A204.1 (cell line): ENCODE measurements around the gene FREY1.
A peak's percentile ranks its signal among the peaks of the same experiment; 100 is the strongest.

Experiments
- FAIRE-seq: peaks from 2 replicates; lab custom pipeline; 2012; peaks lifted over from hg19 to GRCh38; lab: Jason Lieb, UNC

FREY1 gene

GRCh38 chr11:45928535-45929215 lies 21.6 kb upstream of the FREY1 start:
- FAIRE-seq: no peak

- FAIRE-seq: no peak
Measured at GRCh38 chr11:45927684-45928413, 20.8 kb upstream of the FREY1 start.

DNA sequence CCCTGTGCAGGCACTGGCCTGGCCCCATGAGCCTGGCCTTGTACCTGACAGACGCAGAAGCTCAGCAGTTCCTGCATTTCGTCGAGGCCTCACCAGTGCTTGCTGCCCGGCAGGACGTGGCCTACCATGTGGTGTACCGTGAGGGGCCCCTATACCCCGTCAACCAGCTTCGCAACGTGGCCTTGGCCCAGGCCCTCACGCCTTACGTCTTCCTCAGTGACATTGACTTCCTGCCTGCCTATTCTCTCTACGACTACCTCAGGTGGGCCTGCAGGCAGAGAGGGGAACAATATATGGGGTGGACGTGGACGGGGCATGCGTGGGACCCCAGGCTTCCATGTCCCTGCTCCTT lies 20.2 kb upstream of the FREY1 start:
- FAIRE-seq: no peak

GRCh38 chr11:45926536-45927331 lies 19.7 kb upstream of the FREY1 start:
- no peak for FAIRE-seq

DNA sequence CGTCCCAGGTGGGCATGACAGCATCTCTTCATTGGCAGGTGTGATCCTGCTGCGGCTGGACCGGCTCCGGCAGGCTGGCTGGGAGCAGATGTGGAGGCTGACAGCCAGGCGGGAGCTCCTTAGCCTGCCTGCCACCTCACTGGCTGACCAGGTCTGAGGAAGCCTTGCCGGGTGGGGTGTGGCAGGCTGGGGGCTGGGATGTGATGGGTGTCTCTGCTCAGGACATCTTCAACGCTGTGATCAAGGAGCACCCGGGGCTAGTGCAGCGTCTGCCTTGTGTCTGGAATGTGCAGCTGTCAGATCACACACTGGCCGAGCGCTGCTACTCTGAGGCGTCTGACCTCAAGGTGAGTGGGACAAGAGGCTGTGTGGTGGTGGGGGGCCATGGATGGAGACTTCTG lies 18.9 kb upstream of the FREY1 start:
- FAIRE-seq: no peak

DNA sequence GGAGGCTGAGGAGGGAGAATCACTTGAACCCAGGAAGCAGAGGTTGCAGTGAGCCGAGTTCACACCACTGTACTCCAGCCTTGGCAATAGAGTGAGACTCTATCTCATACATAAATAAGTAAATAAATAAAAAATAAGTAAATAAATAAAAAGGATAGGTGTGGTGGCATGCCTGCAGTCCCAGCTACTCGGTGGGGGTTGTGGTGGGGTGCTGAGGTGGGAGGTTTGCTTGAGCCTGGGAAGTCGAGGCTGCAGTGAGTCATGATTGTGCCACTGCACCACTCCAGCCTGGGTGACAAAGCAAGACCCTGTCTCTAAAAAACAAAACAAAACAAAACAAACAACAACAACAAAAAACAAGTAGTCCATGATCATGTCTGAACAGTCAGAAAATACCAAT lies 18.5 kb upstream of the FREY1 start:
- FAIRE-seq: no peak

DNA sequence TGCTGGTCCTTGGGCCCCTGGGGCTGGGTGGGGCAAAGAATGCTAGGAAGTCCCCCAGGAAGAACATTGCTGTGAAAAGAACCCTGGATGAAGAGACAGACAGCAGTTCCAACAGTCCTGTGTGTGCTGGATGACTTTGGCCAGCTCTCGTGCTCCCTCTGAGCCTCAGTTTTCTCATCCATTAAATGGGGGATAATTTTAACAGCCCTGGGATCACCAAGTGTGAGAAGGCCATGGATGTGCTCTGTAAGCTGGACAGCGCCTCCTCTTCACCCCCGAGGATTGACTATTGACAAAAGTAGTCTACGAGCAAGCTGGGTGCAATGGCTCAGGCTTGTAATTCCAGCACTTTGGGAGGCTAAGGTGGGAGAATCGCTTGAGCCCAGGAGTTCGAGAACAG lies 17.9 kb upstream of the FREY1 start:
- no peak for FAIRE-seq

GRCh38 chr11:45924036-45924915 lies 17.2 kb upstream of the FREY1 start:
- no peak for FAIRE-seq

DNA sequence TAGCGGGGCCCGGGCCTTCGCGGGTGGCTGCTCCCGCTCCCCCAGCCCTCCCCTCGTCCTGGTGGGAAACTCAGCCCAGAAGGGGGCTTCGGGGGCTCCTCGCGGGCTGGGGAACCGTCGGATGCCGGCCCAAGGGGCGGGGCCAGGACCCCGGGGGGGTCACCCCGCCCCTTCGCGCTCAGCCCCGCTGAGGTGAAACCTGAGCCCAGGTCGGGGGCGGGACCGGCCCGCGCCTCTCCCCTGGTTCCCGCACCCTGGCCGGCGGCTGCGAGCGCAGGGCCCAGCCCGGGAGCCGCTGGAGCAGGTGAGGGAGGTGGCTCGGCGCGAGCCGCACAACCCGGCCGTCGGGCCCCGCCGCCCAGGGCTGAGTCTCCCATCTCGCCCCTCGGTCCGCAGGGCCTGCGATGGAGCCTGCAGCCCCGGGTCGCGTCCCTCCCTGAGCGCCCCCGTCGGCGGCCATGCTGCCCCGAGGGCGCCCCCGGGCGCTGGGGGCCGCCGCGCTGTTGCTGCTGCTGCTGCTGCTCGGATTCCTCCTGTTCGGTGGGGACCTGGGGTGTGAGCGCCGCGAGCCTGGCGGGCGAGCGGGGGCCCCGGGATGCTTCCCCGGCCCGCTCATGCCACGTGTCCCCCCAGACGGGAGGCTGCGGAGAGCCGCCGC lies 15.5 kb upstream of the FREY1 start, which contains the start of gene LARGE2:
Gene LARGE2 (plus strand): TSS at position 232 of the 658 bp plus-strand sequence. CDS start 227 bp downstream, at position 459.
- no peak for FAIRE-seq

DNA sequence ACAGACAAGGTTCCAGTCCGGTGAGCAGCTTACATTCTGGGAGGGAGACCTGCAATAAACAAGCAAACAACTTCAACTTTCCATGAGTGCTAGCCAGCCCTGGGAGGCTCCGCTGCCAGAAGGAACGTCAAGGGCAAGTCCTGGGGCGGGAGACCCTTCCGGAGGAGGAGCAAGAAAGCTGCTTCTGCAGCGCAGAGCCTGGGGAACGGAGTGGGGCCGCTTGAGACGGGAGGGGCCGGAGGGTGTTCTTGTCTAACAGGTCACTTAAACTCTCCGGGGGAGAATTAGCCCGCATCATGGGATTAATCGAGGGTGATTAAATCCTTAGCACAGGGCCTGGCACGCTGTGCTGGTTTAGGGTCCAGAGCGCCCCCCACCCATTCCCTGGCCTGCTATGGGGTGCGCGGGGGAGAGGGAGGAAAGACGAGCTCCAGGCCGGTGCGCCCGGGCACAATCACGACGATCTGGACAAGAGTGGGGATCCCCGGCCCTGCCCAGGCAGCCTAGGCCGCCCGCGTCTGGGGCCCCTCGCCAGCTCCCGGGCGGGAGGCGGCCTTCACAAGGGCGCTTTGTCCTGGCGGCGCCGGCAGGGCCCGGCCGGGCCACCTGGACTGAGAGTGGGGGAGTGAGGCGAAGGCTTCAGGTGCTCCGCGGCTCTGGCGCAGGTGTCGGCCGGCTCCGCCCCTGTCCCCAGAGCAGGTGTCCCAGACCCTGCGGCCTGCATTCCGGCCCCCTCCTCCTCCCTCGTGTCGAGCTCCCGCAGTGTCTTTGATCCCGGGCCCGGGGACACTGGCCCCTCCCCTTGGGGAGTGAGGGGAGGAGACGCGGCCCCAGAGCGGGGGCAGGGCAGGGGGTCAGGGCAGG lies 14.7 kb upstream of the FREY1 start:
- FAIRE-seq: no peak

- FAIRE-seq: no peak
Measured at GRCh38 chr11:45920531-45921477, 13.7 kb upstream of the FREY1 start.

GRCh38 chr11:45919806-45920530 lies 12.9 kb upstream of the FREY1 start:
- FAIRE-seq: no peak

DNA sequence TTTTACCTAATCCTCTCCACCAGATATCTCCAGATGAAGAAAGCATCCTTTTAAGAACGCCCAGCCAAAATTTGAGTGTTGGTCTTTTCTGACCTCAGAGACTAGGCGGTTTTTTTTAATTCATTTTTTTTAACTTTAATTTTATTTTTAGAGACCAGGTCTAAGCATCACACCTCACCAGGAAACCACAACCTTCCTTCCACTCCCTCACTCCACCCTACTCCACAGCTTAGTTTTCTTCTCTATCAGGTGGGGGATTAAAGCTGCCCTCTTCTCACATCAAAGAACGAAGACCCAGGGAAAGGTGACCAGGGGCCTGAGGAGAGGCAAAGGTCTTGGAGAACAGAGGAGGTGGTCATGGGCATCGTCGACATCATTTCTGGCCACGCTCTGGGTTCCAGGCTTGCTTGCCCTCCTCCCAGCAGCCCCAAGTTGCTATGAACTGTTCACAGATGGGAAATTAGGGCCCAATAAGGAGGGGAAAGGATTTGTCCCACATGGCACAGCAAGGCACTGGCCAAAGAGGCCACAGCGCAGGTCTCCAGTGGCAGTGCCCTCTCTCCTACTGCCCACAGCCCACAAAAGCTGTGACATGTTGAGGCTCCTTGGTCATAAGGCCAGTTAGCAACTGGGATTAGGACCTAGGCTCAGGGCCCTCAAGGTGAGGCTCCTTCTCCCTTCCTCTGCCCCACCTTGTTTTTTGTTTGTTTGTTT lies 12.0 kb upstream of the FREY1 start:
- FAIRE-seq: no peak

DNA sequence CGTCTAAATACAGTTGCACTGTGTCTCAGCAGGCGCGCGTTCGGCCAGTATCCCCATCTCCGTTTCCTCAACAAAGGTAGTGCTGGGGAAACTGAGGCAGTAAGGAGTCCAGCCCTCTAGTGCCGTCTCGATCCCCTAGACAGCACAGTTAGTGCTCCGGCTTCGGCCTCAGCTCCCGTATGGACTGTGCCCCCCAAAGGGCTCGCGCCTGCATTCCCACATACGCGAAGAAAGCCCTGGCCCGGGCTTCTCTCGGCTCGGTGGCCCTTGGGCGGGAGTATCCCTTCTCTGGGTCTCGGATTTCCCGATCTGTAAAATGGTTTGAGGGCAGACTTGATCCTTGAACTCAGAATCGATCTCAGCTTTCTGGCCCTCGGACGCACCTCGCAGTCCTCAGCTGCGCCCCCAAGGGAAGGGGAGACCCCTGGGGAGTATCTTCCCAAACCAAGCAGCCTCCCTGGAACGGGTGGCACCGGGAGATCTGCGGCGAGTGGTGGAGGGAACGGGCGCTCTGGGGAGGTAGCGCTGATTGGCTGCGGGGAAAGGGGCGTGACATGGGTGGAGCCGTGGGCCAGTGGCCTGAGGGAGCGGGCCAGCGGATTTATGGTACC lies 11.4 kb upstream of the FREY1 start:
- no peak for FAIRE-seq

- FAIRE-seq: peak; percentile 98
Measured at GRCh38 chr11:45917623-45918330, 10.7 kb upstream of the FREY1 start, which contains the start of gene PEX16. TSS of gene PEX16 (minus strand) at chr11:45917877. CDS start at chr11:45917811, 66 bp downstream.

- FAIRE-seq: no peak
Measured at GRCh38 chr11:45917286-45917622, 10.2 kb upstream of the FREY1 start.

- FAIRE-seq: no peak
Measured at GRCh38 chr11:45915446-45915845, 8.4 kb upstream of the FREY1 start.
